Stimulated activated CD4-positive, alpha-beta T cell treated with anti-CD3 and anti-CD28 coated beads, Interleukin-2, amount 100 ng/mL, for 48 hours (primary cell): ENCODE measurements around the gene ZNF583.

ENCODE experiments used
- DNase-seq, 2 donors: peaks; one replicate each; pipeline ENCODE4 v3.0.0-alpha.2; 2020

Gene ZNF583

DNA sequence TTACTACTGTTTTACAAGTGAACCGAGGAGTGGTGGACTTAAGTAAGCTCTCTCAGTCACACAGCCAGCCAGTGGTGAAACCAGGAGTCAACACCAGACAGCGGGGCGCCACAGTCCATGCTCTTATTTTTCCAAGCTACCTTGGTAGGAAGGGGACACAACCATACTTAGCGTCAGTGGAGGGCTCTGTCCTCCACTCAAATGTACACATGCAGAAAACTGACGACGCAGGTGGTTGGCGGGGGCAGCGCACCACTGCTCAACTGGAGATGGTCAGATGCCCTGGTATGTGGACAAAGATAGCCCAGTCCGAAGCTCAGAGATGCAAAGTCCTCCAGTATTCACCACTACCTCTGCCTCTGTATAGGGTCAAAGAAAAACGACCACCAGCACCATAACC lies 72.0 kb downstream of the ZNF583 start:
- no peak for DNase-seq
